Measurements from ENCODE around the gene TGM4. TPM values are rescaled to one million over a fixed set of nuclear protein-coding genes. Genes with fewer than 3 reads are reported as not detected.

The TGM4 gene
- total RNA-seq, 1 experiment from 2014 or later: 0.61 TPM

GRCh38 chr3:44886561-44886960 lies 12.2 kb downstream of the TGM4 start:
- BruUV-seq (replicated peaks): no TSS peak
- peak in 1 of 2 experiments; percentile 82 for DNase-seq
- Histone ChIP-seq H3K27me3 (ENCODE audit: insufficient read depth, low read depth) (no peaks in the 10 kb centered on the region), H3K27ac (peak overlapping the region; percentile 61), H3K9me3 (ENCODE audit: insufficient read depth, low read depth) (0 out of 2 replicates have a peak, but pooled peaks cover 3% of the 10 kb centered on the region), H2AFZ (no peak overlapping the region), H3K79me2 (ENCODE audit: low read depth) (no peaks in the 10 kb centered on the region), H3K9me2 (ENCODE audit: insufficient read depth) (no peaks in the 10 kb centered on the region), H3K36me3 (ENCODE audit: low read depth) (no peaks in the 10 kb centered on the region), H3K4me2 (peak overlapping the region; percentile 15; the same call in 1 of the 2 replicates), H3F3A (ENCODE audit: insufficient read depth, low read depth) (peaks cover 39% of the 10 kb centered on the region), H3K4me1 (replicated peaks; ENCODE audit: insufficient read depth) (peaks cover 43% of the 10 kb centered on the region), H3K4me3 (no peak overlapping the region), H4K20me1 (ENCODE audit: insufficient read depth) (no peaks in the 10 kb centered on the region)
- intact Hi-C loops (cut with micrococcal nuclease; ENCODE audit: unreplicated experiment): loop anchor here (5.0 to 10.0 kb wide), 2 partner anchors 81 to 758 kb away; no protein-coding TSS in a partner anchor
- POLR2A ChIA-PET (ENCODE audit: unreplicated experiment): no interaction called here
- CTCF ChIA-PET: no interaction called here
- no peak for TF ChIP-seq CTCF (conservative IDR thresholded peaks at IDR 0.05)
- TF ChIP-seq EZH2 (IDR thresholded peaks at IDR 0.05; ENCODE audit: low read depth): no peak

GRCh38 chr3:44887101-44887500 lies 12.7 kb downstream of the TGM4 start:
- CTCF ChIA-PET: no interaction called here
- H4K20me1 ChIP-seq (ENCODE audit: insufficient read depth): no peaks in the 10 kb centered on the region
- H3K27ac ChIP-seq: peak overlapping the region; percentile 61
- H3K9me2 ChIP-seq (ENCODE audit: insufficient read depth): no peaks in the 10 kb centered on the region
- intact Hi-C loops (cut with micrococcal nuclease; ENCODE audit: unreplicated experiment): loop anchor here (5.0 to 10.0 kb wide), 2 partner anchors 80 to 758 kb away; no protein-coding TSS in a partner anchor
- H3K36me3 ChIP-seq (ENCODE audit: low read depth): no peaks in the 10 kb centered on the region
- TF ChIP-seq EZH2 (IDR thresholded peaks at IDR 0.05; ENCODE audit: low read depth): no peak
- TF ChIP-seq CTCF (conservative IDR thresholded peaks at IDR 0.05): no peak
- POLR2A ChIA-PET (ENCODE audit: unreplicated experiment): interaction anchor here (0.6 kb wide), 1 partner anchor 549 kb away, joined by 3 read pairs; the partner anchor contains the start of gene TCAIM
- peaks cover 43% of the 10 kb centered on the region for H3K4me1 ChIP-seq (replicated peaks; ENCODE audit: insufficient read depth)
- H3F3A ChIP-seq (ENCODE audit: insufficient read depth, low read depth): peaks cover 39% of the 10 kb centered on the region
- H2AFZ ChIP-seq: no peak overlapping the region
- no peak for DNase-seq
- BruUV-seq (replicated peaks): no TSS peak
- H3K79me2 ChIP-seq (ENCODE audit: low read depth): no peaks in the 10 kb centered on the region
- H3K4me2 ChIP-seq: peak overlapping the region; percentile 15; the same call in 1 of the 2 replicates
- no peaks in the 10 kb centered on the region for H3K27me3 ChIP-seq (ENCODE audit: insufficient read depth, low read depth)
- 0 out of 2 replicates have a peak, but pooled peaks cover 3% of the 10 kb centered on the region for H3K9me3 ChIP-seq (ENCODE audit: insufficient read depth, low read depth)
- no peak overlapping the region for H3K4me3 ChIP-seq

GRCh38 chr3:44890258-44890657 lies 15.8 kb downstream of the TGM4 start:
- no peaks in the 10 kb centered on the region for H3K36me3 ChIP-seq (ENCODE audit: low read depth)
- H3K9me3 ChIP-seq (ENCODE audit: insufficient read depth, low read depth): no peaks in the 10 kb centered on the region
- H3K4me3 ChIP-seq: no peak overlapping the region
- no TSS peak for BruUV-seq (replicated peaks)
- H3K27ac ChIP-seq: no peak overlapping the region
- no peak overlapping the region for H2AFZ ChIP-seq
- DNase-seq: no peak
- no peaks in the 10 kb centered on the region for H4K20me1 ChIP-seq (ENCODE audit: insufficient read depth)
- TF ChIP-seq EZH2 (IDR thresholded peaks at IDR 0.05; ENCODE audit: low read depth) (no peak), CTCF (conservative IDR thresholded peaks at IDR 0.05) (no peak)
- H3K79me2 ChIP-seq (ENCODE audit: low read depth): no peaks in the 10 kb centered on the region
- H3K4me1 ChIP-seq (replicated peaks; ENCODE audit: insufficient read depth): peaks cover 29% of the 10 kb centered on the region
- H3F3A ChIP-seq (ENCODE audit: insufficient read depth, low read depth): peaks cover 15% of the 10 kb centered on the region
- CTCF ChIA-PET: no interaction called here
- POLR2A ChIA-PET (ENCODE audit: unreplicated experiment): no interaction called here
- intact Hi-C loops (cut with micrococcal nuclease; ENCODE audit: unreplicated experiment): no loop called here
- no peak overlapping the region for H3K4me2 ChIP-seq
- H3K9me2 ChIP-seq (ENCODE audit: insufficient read depth): no peaks in the 10 kb centered on the region
- H3K27me3 ChIP-seq (ENCODE audit: insufficient read depth, low read depth): no peaks in the 10 kb centered on the region
